ENCODE results near the gene LORICRIN. TPM values are rescaled to one million over a fixed set of nuclear protein-coding genes. Genes with fewer than 3 reads are reported as not detected.

Gene LORICRIN
- polyA plus RNA-seq, 1 of the 3 experiments (the other 2 are of a cell fraction): not detected

DNA sequence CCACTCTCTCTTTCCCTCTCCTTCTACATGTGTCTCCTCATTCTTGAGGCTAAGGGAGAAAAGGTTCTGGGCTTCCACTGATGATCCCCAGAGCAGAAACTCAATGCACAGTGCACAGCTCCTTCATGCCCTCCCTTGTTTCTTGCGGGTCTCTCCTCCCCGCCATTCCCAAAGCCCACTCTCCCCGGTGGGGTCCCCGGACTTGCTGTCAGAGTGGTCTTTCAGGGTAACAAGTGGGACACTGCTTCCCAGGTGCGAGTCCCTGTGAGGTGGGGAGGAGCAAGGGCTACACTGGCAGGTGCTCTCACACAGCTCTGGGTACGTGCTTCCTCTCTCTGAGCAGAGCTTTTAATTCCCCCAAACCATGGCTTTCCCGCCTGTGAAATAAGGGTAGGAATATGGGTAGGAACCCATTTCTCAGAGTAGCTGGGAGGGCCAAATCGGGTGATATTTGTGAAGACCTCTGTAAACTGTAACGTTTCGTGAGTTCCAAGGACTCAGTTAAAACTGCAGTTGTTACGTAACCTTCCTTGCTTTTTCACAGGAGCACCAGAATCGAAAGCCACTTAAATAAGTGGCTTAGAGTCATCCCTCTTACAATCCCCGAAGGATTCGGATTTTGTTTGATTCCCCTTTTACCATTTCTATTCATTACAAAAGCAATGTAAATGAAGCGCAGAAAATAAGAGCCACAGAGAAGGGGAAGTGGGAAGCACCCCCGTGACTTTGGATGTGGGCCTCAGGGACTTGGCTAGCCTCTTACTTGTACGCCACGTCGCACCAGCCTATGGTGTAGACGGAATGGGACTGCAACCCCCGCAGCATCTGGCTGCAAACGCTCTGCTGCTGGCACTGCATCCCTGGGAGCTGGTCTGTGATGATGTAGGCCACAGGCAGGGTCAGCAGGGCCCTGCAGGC lies 47.1 kb downstream of the LORICRIN start:
- CTCF ChIA-PET: interaction anchor here (1.2 kb wide), 1 partner anchor 18 kb away, joined by 4 read pairs; no protein-coding TSS in a partner anchor
- DNase-seq: no peak
- WGBS (ENCODE audit: low lambda C conversion rate): 20% methylated on average over 20 of the region's 22 CpGs
- H3K79me2 ChIP-seq (ENCODE audit: insufficient read depth): no peaks in the 10 kb centered on the region
- H3K9ac ChIP-seq: no peak overlapping the region
- H3K4me3 ChIP-seq (ENCODE audit: low read depth in 2 of 2, low read length in 1 of 2): no peak overlapping the region
- no peaks in the 10 kb centered on the region for H3K9me3 ChIP-seq
- peaks cover 36% of the 10 kb centered on the region; the same call in 1 of the 2 replicates for H3K27me3 ChIP-seq (ENCODE audit: insufficient read depth)
- H3K27ac ChIP-seq (ENCODE audit: low read depth in 2 of 2, low read length in 1 of 2): no peak overlapping the region
- no peak overlapping the region for H3K4me2 ChIP-seq
- H3K9me2 ChIP-seq: no peaks in the 10 kb centered on the region
- no peak for TF ChIP-seq POLR2AphosphoS5 (IDR thresholded peaks at IDR 0.05; ENCODE audit: low read depth, low read length)
- TF ChIP-seq ELF1 (IDR thresholded peaks at IDR 0.05): no peak
- TF ChIP-seq NFIC (IDR thresholded peaks at IDR 0.05; ENCODE audit: borderline replicate concordance): no peak
- no peak for TF ChIP-seq RCOR1 (IDR thresholded peaks at IDR 0.05; ENCODE audit: low read length)
- no peak for TF ChIP-seq NRF1 (IDR thresholded peaks at IDR 0.05; ENCODE audit: low read depth, low read length)
- TF ChIP-seq GATA2 (CRISPR knock-in tag; IDR thresholded peaks at IDR 0.05): no peak
- TF ChIP-seq RFX5 (IDR thresholded peaks at IDR 0.05; ENCODE audit: low read length): no peak
- TF ChIP-seq MEF2A (IDR thresholded peaks at IDR 0.05; ENCODE audit: borderline replicate concordance, low read depth): no peak
- no peak for TF ChIP-seq EP300 (IDR thresholded peaks at IDR 0.05; ENCODE audit: borderline replicate concordance in 1 of 2, low read depth in 1 of 2, low read length in 1 of 2)
- TF ChIP-seq, protein P1, sequence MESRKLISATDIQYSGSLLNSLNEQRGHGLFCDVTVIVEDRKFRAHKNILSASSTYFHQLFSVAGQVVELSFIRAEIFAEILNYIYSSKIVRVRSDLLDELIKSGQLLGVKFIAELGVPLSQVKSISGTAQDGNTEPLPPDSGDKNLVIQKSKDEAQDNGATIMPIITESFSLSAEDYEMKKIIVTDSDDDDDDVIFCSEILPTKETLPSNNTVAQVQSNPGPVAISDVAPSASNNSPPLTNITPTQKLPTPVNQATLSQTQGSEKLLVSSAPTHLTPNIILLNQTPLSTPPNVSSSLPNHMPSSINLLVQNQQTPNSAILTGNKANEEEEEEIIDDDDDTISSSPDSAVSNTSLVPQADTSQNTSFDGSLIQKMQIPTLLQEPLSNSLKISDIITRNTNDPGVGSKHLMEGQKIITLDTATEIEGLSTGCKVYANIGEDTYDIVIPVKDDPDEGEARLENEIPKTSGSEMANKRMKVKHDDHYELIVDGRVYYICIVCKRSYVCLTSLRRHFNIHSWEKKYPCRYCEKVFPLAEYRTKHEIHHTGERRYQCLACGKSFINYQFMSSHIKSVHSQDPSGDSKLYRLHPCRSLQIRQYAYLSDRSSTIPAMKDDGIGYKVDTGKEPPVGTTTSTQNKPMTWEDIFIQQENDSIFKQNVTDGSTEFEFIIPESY (IDR thresholded peaks at IDR 0.05; ENCODE audit: borderline replicate concordance, low read depth): no peak
- no peak for TF ChIP-seq JUND (IDR thresholded peaks at IDR 0.05)
- TF ChIP-seq MXI1 (IDR thresholded peaks at IDR 0.05; ENCODE audit: low read depth, low read length): no peak
- TF ChIP-seq, protein P2, sequence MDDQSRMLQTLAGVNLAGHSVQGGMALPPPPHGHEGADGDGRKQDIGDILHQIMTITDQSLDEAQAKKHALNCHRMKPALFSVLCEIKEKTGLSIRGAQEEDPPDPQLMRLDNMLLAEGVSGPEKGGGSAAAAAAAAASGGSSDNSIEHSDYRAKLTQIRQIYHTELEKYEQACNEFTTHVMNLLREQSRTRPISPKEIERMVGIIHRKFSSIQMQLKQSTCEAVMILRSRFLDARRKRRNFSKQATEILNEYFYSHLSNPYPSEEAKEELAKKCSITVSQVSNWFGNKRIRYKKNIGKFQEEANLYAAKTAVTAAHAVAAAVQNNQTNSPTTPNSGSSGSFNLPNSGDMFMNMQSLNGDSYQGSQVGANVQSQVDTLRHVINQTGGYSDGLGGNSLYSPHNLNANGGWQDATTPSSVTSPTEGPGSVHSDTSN (IDR thresholded peaks at IDR 0.05): no peak
- TF ChIP-seq RXRA (IDR thresholded peaks at IDR 0.05; ENCODE audit: borderline replicate concordance, low read depth): no peak
- no peak for TF ChIP-seq FOXM1 (IDR thresholded peaks at IDR 0.05; ENCODE audit: low read depth)
- no peak for TF ChIP-seq TCF12 (IDR thresholded peaks at IDR 0.05)
- TF ChIP-seq CHD2 (IDR thresholded peaks at IDR 0.05; ENCODE audit: low read length, partially characterized antibody): no peak
- TF ChIP-seq, protein P3, sequence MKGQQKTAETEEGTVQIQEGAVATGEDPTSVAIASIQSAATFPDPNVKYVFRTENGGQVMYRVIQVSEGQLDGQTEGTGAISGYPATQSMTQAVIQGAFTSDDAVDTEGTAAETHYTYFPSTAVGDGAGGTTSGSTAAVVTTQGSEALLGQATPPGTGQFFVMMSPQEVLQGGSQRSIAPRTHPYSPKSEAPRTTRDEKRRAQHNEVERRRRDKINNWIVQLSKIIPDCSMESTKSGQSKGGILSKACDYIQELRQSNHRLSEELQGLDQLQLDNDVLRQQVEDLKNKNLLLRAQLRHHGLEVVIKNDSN (IDR thresholded peaks at IDR 0.05; ENCODE audit: borderline replicate concordance, low read depth): no peak
- no peak for TF ChIP-seq TAF1 (IDR thresholded peaks at IDR 0.05; ENCODE audit: borderline replicate concordance, low read depth, low read length)
- H3K36me3 ChIP-seq (replicated peaks in 1 of 2; ENCODE audit: control insufficient read depth in 1 of 2, insufficient read depth in 2 of 2, low read length in 1 of 2): no peaks in the 10 kb centered on the region
- no peaks in the 10 kb centered on the region for H4K20me1 ChIP-seq (ENCODE audit: insufficient read depth)
- H3F3A ChIP-seq (replicated peaks; ENCODE audit: insufficient read depth): no peaks in the 10 kb centered on the region
- no peaks in the 10 kb centered on the region for H3K4me1 ChIP-seq (ENCODE audit: control insufficient read depth in 1 of 2, insufficient read depth in 2 of 2, low read depth in 1 of 2, low read length in 1 of 2)
- H2AFZ ChIP-seq (ENCODE audit: low read depth): no peak overlapping the region
- POLR2A ChIA-PET: no interaction called here

Measured in SK-N-SH (cell line).